ENCODE measurements around the gene TMEM161A.

DNA sequence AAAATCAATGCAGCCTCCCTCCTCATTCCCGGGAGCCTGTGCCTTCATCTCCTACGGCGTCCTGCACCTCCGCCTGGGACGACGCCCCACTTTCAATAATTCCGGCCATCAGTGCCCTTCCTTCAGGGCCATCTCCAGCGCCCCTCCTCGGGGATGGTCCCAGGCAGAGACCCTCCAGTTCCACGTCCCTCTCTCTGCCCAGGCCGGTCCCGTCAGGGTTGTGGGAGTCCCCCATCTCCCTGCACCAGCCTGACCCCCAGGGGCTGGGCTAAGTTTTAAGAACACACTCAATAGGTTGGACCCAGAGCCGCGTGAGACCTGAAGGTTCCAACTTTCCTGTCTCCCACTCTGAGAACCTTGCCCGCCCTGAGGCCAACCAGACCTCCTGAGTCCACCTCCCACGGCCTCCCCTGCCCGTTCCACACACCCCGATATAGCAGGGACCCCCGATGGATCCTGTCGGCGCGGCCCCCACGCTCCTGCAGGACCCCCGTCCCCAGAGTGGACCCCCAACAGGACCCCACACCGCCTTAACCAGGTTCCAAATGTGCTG lies 646 bp downstream of the TMEM161A start:
- no peak for TF ChIP-seq CBFB (CRISPR knock-in tag; IDR thresholded peaks at IDR 0.05; ENCODE audit: low read depth)
- no peak for TF ChIP-seq KAT7 (CRISPR knock-in tag; IDR thresholded peaks at IDR 0.05; ENCODE audit: borderline replicate concordance)
- TF ChIP-seq CTCF (IDR thresholded peaks at IDR 0.05): no peak
- TF ChIP-seq ZNF138 (CRISPR knock-in tag; conservative IDR thresholded peaks at IDR 0.05): no peak
